HepG2 (cell line): Measurements from ENCODE around the gene PSKH1. TPM values are rescaled to one million over a fixed set of nuclear protein-coding genes. Genes with fewer than 3 reads are reported as not detected.

Experiments
- CERS6 ChIP-seq: sonication (generic); formaldehyde crosslinking; IDR thresholded peaks from 2 replicates; pipeline ENCODE4 v1.5.0; 2020; ENCODE audit warnings: missing genetic modification reagents
- DNMT3B ChIP-seq: conservative IDR thresholded peaks from 2 replicates; pipeline ENCODE4 v1.6.1; 2016; ENCODE audit warnings: missing biosample characterization, control low read depth
- DRAP1 ChIP-seq: IDR thresholded peaks from 2 replicates; pipeline ENCODE4 v1.6.1; 2016; ENCODE audit warnings: missing genetic modification reagents, missing compliant biosample characterization
- ELF4 ChIP-seq: sonication (generic); formaldehyde crosslinking; IDR thresholded peaks from 2 replicates; pipeline ENCODE4 v1.5.0; 2020; ENCODE audit warnings: missing genetic modification reagents, mild to moderate bottlenecking, moderate library complexity, borderline replicate concordance
- HMGXB3 ChIP-seq: sonication (generic); formaldehyde crosslinking; IDR thresholded peaks from 2 replicates; pipeline ENCODE4 v1.4.0; 2020; ENCODE audit warnings: missing genetic modification reagents, borderline replicate concordance
- MED13 ChIP-seq: sonication (generic); formaldehyde crosslinking; IDR thresholded peaks from 2 replicates; pipeline ENCODE4 v1.5.0; 2020; ENCODE audit warnings: missing genetic modification reagents
- NCOA2 ChIP-seq: sonication (generic); formaldehyde crosslinking; IDR thresholded peaks from 2 replicates; pipeline ENCODE4 v1.8.0; 2022; ENCODE audit warnings: inconsistent platforms
- NFYC ChIP-seq: IDR thresholded peaks from 2 replicates; pipeline ENCODE4 v1.6.1; 2016; ENCODE audit warnings: missing genetic modification reagents, missing compliant biosample characterization
- PCBP2 ChIP-seq: fragments of 200-400 bp; formaldehyde crosslinking; optimal IDR thresholded peaks from 2 replicates; pipeline ENCODE3; 2018; ENCODE audit warnings: low read length, low read depth; ENCODE audit not compliant: poor library complexity, severe bottlenecking
- RAD21 ChIP-seq: fragments of 450-650 bp; formaldehyde crosslinking; IDR thresholded peaks from 2 replicates; pipeline ENCODE4 v1.5.0; 2020; ENCODE audit warnings: mild to moderate bottlenecking
- SIN3B ChIP-seq: fragments of 150-350 bp; IDR thresholded peaks from 2 replicates; pipeline ENCODE4 v1.6.1; 2014; ENCODE audit warnings: low read length
- TBX2 ChIP-seq: sonication (generic); formaldehyde crosslinking; IDR thresholded peaks from 2 replicates; pipeline ENCODE4 v1.5.0; 2020; ENCODE audit warnings: missing genetic modification reagents, mild to moderate bottlenecking, borderline replicate concordance
- TGIF2 ChIP-seq: IDR thresholded peaks from 2 replicates; pipeline ENCODE4 v1.6.1; 2016; ENCODE audit warnings: control low read depth, missing compliant biosample characterization
- TOE1 ChIP-seq: sonication (generic); formaldehyde crosslinking; IDR thresholded peaks from 2 replicates; pipeline ENCODE4 v1.4.0; 2020; ENCODE audit warnings: mild to moderate bottlenecking, missing genetic modification reagents
- ZC3H4 ChIP-seq: sonication (generic); formaldehyde crosslinking; IDR thresholded peaks from 2 replicates; pipeline ENCODE4 v1.4.0; 2020; ENCODE audit warnings: missing genetic modification reagents, borderline replicate concordance
- ZNF205 ChIP-seq: IDR thresholded peaks from 2 replicates; pipeline ENCODE4 v1.6.1; 2018; ENCODE audit warnings: missing biosample characterization, missing genetic modification reagents
- ZNF253 ChIP-seq: sonication (generic); formaldehyde crosslinking; IDR thresholded peaks from 2 replicates; pipeline ENCODE4 v1.8.0; 2022; ENCODE audit warnings: mild to moderate bottlenecking, missing genetic modification reagents, borderline replicate concordance
- ZNF331 ChIP-seq: sonication (generic); formaldehyde crosslinking; IDR thresholded peaks from 2 replicates; pipeline ENCODE4 v1.4.0; 2020; ENCODE audit warnings: missing genetic modification reagents
- ZNF335 ChIP-seq: sonication (generic); formaldehyde crosslinking; IDR thresholded peaks from 2 replicates; pipeline ENCODE4 v1.4.0; 2020; ENCODE audit warnings: missing genetic modification reagents
- ZNF34 ChIP-seq: sonication (generic); formaldehyde crosslinking; IDR thresholded peaks from 2 replicates; pipeline ENCODE4 v1.4.0; 2020; ENCODE audit warnings: mild to moderate bottlenecking, missing genetic modification reagents, borderline replicate concordance
- ZNF431 ChIP-seq: sonication (generic); formaldehyde crosslinking; IDR thresholded peaks from 2 replicates; pipeline ENCODE4 v1.9.0; 2022; ENCODE audit warnings: missing genetic modification reagents, low read depth, mild to moderate bottlenecking, borderline replicate concordance
- ZNF558 ChIP-seq: sonication (generic); formaldehyde crosslinking; IDR thresholded peaks from 2 replicates; pipeline ENCODE4 v1.9.0; 2022; ENCODE audit warnings: mild to moderate bottlenecking, missing genetic modification reagents, borderline replicate concordance
- ZNF616 ChIP-seq: sonication (generic); formaldehyde crosslinking; IDR thresholded peaks from 2 replicates; pipeline ENCODE4 v1.5.0; 2020; ENCODE audit warnings: low read depth, mild to moderate bottlenecking, missing genetic modification reagents
- ZNF788 ChIP-seq: sonication (generic); formaldehyde crosslinking; IDR thresholded peaks from 2 replicates; pipeline ENCODE4 v1.5.0; 2020; ENCODE audit warnings: mild to moderate bottlenecking, missing genetic modification reagents, borderline replicate concordance
- polyA plus RNA-seq, 8 experiments: library from polyadenylated mRNA; depleted of rRNA in 3 of 8; stranded (reverse) in 7 of 8; unstranded in 1 of 8; fragments of >200 nt; fragmentation: Illumina TruSeq in 4 of 8; extraction: Trizol in 4 of 8; gene quantifications; 2 replicates each; pipeline versions ENCODE4 v1.2.1 to v1.2.3, GENCODE V29; 2011 to 2016; ENCODE audit warnings: low read depth in 4 of 8, missing spikeins in 1 of 8, mixed read lengths in 1 of 8; ENCODE audit not compliant: insufficient read depth in 1 of 8
- total RNA-seq, 5 experiments: library from RNA; depleted of rRNA; stranded (reverse); fragments of >200 nt; fragmentation: Illumina TruSeq; extraction: Trizol; gene quantifications; 2 replicates each; pipeline ENCODE4 v1.2.3, GENCODE V29; 2016; ENCODE audit warnings: low read depth in 1 of 5

Gene PSKH1
- total and polyA plus RNA-seq, 2 of the 13 experiments (the other 11 are each of a cell fraction or from before 2014, with no cell fraction given) = 8.4 to 19.1 TPM

- no peak for TF ChIP-seq CERS6 (CRISPR knock-in tag)
- TF ChIP-seq DRAP1 = no peak
- no peak for TF ChIP-seq HMGXB3 (CRISPR knock-in tag)
- no peak for TF ChIP-seq ZC3H4
- TF ChIP-seq ZNF616 (CRISPR knock-in tag) = no peak
- no peak; the same call in 1 of the 2 replicates for TF ChIP-seq ZNF331 (CRISPR knock-in tag)
- no peak for TF ChIP-seq PCBP2
- no peak for TF ChIP-seq ZNF558 (CRISPR knock-in tag)
- TF ChIP-seq NFYC (CRISPR knock-in tag) = no peak
- TF ChIP-seq ZNF205 (CRISPR knock-in tag) = no peak; the same call in 1 of the 2 replicates
- TF ChIP-seq MED13 (CRISPR knock-in tag) = no peak
- no peak for TF ChIP-seq ZNF253 (CRISPR knock-in tag)
- TF ChIP-seq SIN3B = no peak
- TF ChIP-seq ZNF34 (CRISPR knock-in tag) = peak; percentile 4; the same call in 1 of the 2 replicates
- no peak for TF ChIP-seq DNMT3B
- TF ChIP-seq TGIF2 = no peak
- no peak for TF ChIP-seq ZNF788 (CRISPR knock-in tag)
- TF ChIP-seq ELF4 (CRISPR knock-in tag) = no peak
- TF ChIP-seq NCOA2 (CRISPR knock-in tag) = no peak; the same call in 1 of the 2 replicates
- no peak for TF ChIP-seq TOE1 (CRISPR knock-in tag)
- TF ChIP-seq TBX2 (CRISPR knock-in tag) = 0 out of 2 replicates have a peak, but pooled peaks have one; percentile 10
- TF ChIP-seq ZNF431 (CRISPR knock-in tag) = no peak
- TF ChIP-seq ZNF335 = no peak
- no peak for TF ChIP-seq RAD21 (CRISPR knock-in tag)
These were observed 72.9 kb downstream of the PSKH1 start (continued) for GRCh38 chr16:67965668-67966548.
